Fibroblast of lung (primary cell): ENCODE measurements around the gene UBA1. TPM values are rescaled to one million over a fixed set of nuclear protein-coding genes. Genes with fewer than 3 reads are reported as not detected.

Experiments
- DNase-seq, 2 donors: peaks; one replicate each; pipeline versions ENCODE4 v3.0.0 to v3.0.0-alpha.2; 2010; ENCODE audit warnings: low read depth in 2 of 2
- H2AFZ ChIP-seq: 2 replicates; pipeline ENCODE4 v1.5.1; 2012; ENCODE audit warnings: low read length, control low read depth, inconsistent platforms
- H3K27ac ChIP-seq: 2 replicates; pipeline ENCODE4 v1.5.1; 2011; ENCODE audit warnings: low read length, control low read depth; ENCODE audit not compliant: insufficient read depth
- H3K27me3 ChIP-seq: 2 replicates; pipeline ENCODE4 v1.5.1; 2011; ENCODE audit warnings: mild to moderate bottlenecking, low read length; ENCODE audit not compliant: control insufficient read depth, insufficient read depth
- H3K36me3 ChIP-seq: 2 replicates; pipeline ENCODE4 v1.5.1; 2011; ENCODE audit warnings: low read length; ENCODE audit not compliant: control insufficient read depth, insufficient read depth
- H3K4me1 ChIP-seq: 2 replicates; pipeline ENCODE4 v1.5.1; 2011; ENCODE audit warnings: low read length; ENCODE audit not compliant: control insufficient read depth, insufficient read depth; ENCODE audit errors: extremely low read depth
- H3K4me2 ChIP-seq: 2 replicates; pipeline ENCODE4 v1.5.1; 2011; ENCODE audit warnings: low read length, control low read depth; ENCODE audit not compliant: insufficient read depth; ENCODE audit errors: extremely low read depth
- H3K4me3 ChIP-seq, 4 experiments: fragments of 200-600 bp in 1 of 4; sonication (generic) in 1 of 4; replicated peaks in 1 of 4; 2 replicates each; pipeline ENCODE4 v1.5.1; 2011 to 2016; ENCODE audit warnings: low read length in 4 of 4, low read depth in 3 of 4, mild to moderate bottlenecking in 3 of 4, control low read depth in 2 of 4, inconsistent platforms in 1 of 4, mixed read lengths in 1 of 4; ENCODE audit not compliant: insufficient read depth in 1 of 4; ENCODE audit errors: control extremely low read depth in 1 of 4
- H3K79me2 ChIP-seq: 2 replicates; pipeline ENCODE4 v1.5.1; 2012; ENCODE audit warnings: mild to moderate bottlenecking, low read length, inconsistent platforms; ENCODE audit not compliant: control insufficient read depth, insufficient read depth
- H3K9ac ChIP-seq: 2 replicates; pipeline ENCODE4 v1.5.1; 2011; ENCODE audit warnings: mild to moderate bottlenecking, low read length, control low read depth; ENCODE audit not compliant: insufficient read depth
- H3K9me3 ChIP-seq: 2 replicates; pipeline ENCODE4 v1.5.1; 2012; ENCODE audit warnings: low read depth, low read length; ENCODE audit not compliant: control insufficient read depth, insufficient read depth
- H4K20me1 ChIP-seq: 2 replicates; pipeline ENCODE4 v1.5.1; 2011; ENCODE audit warnings: low read length; ENCODE audit not compliant: control insufficient read depth, insufficient read depth; ENCODE audit errors: extremely low read depth
- EZH2 ChIP-seq: IDR thresholded peaks from 2 replicates; pipeline ENCODE4 v1.5.1; 2012; ENCODE audit warnings: low read length, control low read depth, mild to moderate bottlenecking; ENCODE audit errors: missing control alignments
- polyA plus RNA-seq, 2 donors: library from polyadenylated mRNA; depleted of rRNA in 1 of 2; stranded (reverse) in 1 of 2; unstranded in 1 of 2; fragments of >200 nt; gene quantifications; 2 replicates each; pipeline ENCODE4 v1.2.1, GENCODE V29; 2011 to 2012; ENCODE audit warnings: missing spikeins in 1 of 2
- total RNA-seq: library from RNA; depleted of rRNA; stranded (reverse); fragments of >200 nt; gene quantifications from 2 replicates; pipeline ENCODE4 v1.2.1, GENCODE V29; 2014
- TF ChIP-seq, protein P1 (sequence below), 2 donors: IDR thresholded peaks in 1 of 2; conservative IDR thresholded peaks in 1 of 2; 1 replicate in 1 of 2; 2 replicates in 1 of 2; pipeline ENCODE4 v1.5.1; 2011 to 2012; ENCODE audit warnings: low read length in 2 of 2, control low read depth in 1 of 2, inconsistent platforms in 1 of 2, low read depth in 1 of 2, mild to moderate bottlenecking in 1 of 2

UBA1 gene
- total and polyA plus RNA-seq, 2 donors (not counting 1 experiment from before 2014, with no cell fraction given), result 135 to 158 TPM

DNA sequence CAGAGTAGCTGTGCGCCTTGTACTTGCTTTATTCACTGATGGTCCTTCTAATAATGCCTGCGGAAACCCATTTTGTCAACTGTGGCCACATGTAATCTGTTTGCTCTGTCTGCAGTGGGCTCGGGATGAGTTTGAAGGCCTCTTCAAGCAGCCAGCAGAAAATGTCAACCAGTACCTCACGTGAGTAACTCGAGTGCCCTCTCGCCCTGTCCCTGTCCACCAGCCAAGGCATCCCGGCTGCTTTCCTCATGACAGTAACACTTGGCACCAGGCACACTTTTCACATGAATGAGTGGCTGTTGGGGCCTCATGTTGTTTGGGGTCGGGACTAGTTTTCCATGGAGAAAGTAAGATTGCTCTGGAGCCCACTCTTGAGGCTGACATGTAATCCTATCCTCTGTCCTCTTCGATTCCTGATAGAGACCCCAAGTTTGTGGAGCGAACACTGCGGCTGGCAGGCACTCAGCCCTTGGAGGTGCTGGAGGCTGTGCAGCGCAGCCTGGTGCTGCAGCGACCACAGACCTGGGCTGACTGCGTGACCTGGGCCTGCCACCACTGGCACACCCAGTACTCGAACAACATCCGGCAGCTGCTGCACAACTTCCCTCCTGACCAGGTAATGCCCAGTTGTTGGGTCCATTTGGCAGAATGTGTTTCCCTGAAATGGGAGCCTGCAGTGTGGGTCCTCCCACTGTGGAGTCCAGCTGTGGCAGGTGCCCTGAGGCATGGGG, 16.0 kb downstream of the UBA1 start:
- TF ChIP-seq EZH2, result no peak
- TF ChIP-seq, protein P1, sequence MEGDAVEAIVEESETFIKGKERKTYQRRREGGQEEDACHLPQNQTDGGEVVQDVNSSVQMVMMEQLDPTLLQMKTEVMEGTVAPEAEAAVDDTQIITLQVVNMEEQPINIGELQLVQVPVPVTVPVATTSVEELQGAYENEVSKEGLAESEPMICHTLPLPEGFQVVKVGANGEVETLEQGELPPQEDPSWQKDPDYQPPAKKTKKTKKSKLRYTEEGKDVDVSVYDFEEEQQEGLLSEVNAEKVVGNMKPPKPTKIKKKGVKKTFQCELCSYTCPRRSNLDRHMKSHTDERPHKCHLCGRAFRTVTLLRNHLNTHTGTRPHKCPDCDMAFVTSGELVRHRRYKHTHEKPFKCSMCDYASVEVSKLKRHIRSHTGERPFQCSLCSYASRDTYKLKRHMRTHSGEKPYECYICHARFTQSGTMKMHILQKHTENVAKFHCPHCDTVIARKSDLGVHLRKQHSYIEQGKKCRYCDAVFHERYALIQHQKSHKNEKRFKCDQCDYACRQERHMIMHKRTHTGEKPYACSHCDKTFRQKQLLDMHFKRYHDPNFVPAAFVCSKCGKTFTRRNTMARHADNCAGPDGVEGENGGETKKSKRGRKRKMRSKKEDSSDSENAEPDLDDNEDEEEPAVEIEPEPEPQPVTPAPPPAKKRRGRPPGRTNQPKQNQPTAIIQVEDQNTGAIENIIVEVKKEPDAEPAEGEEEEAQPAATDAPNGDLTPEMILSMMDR (conservative IDR thresholded peaks at IDR 0.05 in 1 of 2, IDR thresholded peaks at IDR 0.05 in 1 of 2; ENCODE audit: low read depth in 1 of 2, low read length in 2 of 2), result no peak
- H4K20me1 ChIP-seq, result no peaks in the 10 kb centered on the region
- H3K4me2 ChIP-seq, result no peak overlapping the region

DNA sequence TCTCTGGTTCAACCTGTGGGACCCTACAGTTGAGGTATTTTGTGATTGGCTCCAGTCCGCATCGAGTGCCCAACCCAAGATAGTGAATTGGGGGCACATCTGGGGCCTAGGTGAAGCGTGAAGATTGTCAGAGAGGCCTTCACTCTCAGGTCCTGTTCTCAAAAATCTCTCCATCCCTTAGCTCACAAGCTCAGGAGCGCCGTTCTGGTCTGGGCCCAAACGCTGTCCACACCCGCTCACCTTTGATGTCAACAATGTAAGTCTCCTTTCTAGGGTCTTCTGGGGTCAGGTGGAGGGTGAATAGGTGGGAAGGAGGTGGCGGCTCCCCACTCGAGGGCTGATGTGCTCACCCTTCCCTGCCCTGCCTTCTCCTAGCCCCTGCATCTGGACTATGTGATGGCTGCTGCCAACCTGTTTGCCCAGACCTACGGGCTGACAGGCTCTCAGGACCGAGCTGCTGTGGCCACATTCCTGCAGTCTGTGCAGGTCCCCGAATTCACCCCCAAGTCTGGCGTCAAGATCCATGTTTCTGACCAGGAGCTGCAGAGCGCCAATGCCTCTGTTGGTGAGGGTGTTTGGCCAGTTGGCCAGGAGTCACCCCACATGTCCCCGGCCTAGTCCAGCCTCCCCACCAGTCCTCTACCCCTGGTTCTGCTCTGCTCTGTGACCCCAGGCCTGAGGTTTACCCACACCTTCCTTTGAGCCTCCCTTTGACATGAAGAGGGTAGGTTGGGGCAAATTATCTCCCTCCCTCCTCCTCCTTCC, 17.2 kb downstream of the UBA1 start:
- Histone ChIP-seq H4K20me1 (no peaks in the 10 kb centered on the region), H2AFZ (no peak overlapping the region)

More for the DNA sequence above, 16.0 kb downstream of the UBA1 start:
- no peak overlapping the region for H3K4me3 ChIP-seq
- H3K27ac ChIP-seq, result no peak overlapping the region
- H3K27me3 ChIP-seq, result no peaks in the 10 kb centered on the region
- no peak overlapping the region for H2AFZ ChIP-seq
- H3K9me3 ChIP-seq, result no peaks in the 10 kb centered on the region
- no peak overlapping the region for H3K9ac ChIP-seq
- no peaks in the 10 kb centered on the region for H3K79me2 ChIP-seq
- H3K4me1 ChIP-seq, result no peaks in the 10 kb centered on the region
- DNase-seq, result no peak
- H3K36me3 ChIP-seq, result peaks cover 50% of the 10 kb centered on the region

More for the DNA sequence above, 17.2 kb downstream of the UBA1 start:
- Histone ChIP-seq H3K36me3 (peaks cover 52% of the 10 kb centered on the region), H3K4me1 (no peaks in the 10 kb centered on the region), H3K4me2 (no peak overlapping the region), H3K79me2 (no peaks in the 10 kb centered on the region), H3K9ac (no peak overlapping the region), H3K4me3 (no peak overlapping the region), H3K9me3 (no peaks in the 10 kb centered on the region), H3K27ac (no peak overlapping the region), H3K27me3 (no peaks in the 10 kb centered on the region)
- TF ChIP-seq, protein P1 (conservative IDR thresholded peaks at IDR 0.05 in 1 of 2, IDR thresholded peaks at IDR 0.05 in 1 of 2; ENCODE audit: low read depth in 1 of 2, low read length in 2 of 2), result no peak
- TF ChIP-seq EZH2, result no peak
- no peak for DNase-seq
